Natural killer cell (primary cell): ENCODE data around the gene FZD4. TPM values are rescaled to one million over a fixed set of nuclear protein-coding genes. Genes with fewer than 3 reads are reported as not detected.

Experiments
- ATAC-seq, 3 donors: fragments of 150-1000 bp in 2 of 3; fragments of 200-7000 bp in 1 of 3; cut with Tn5 transposase; 1 replicate in 1 of 3; 2 replicates in 2 of 3; pipeline ENCODE4 v1.10.0; 2021; ENCODE audit warnings: mild to moderate bottlenecking in 2 of 3, moderate library complexity in 2 of 3
- DNase-seq, 2 donors: peaks; one replicate each; pipeline versions ENCODE4 v3.0.0 to v3.0.0-alpha.2; 2013 to 2021; ENCODE audit warnings: mixed read lengths in 1 of 2
- H3K27ac ChIP-seq: one replicate; pipeline ENCODE4 v1.5.1; 2013; ENCODE audit warnings: mild to moderate bottlenecking, low read length
- H3K27me3 ChIP-seq: one replicate; pipeline ENCODE4 v1.6.1; 2013; ENCODE audit warnings: low read length; ENCODE audit not compliant: control insufficient read depth, insufficient read depth
- H3K36me3 ChIP-seq: one replicate; pipeline ENCODE4 v1.6.1; 2013; ENCODE audit warnings: low read length; ENCODE audit not compliant: control insufficient read depth, insufficient read depth
- H3K4me1 ChIP-seq: one replicate; pipeline ENCODE4 v1.6.1; 2013; ENCODE audit warnings: low read length; ENCODE audit not compliant: control insufficient read depth, insufficient read depth
- H3K4me3 ChIP-seq: one replicate; pipeline ENCODE4 v1.5.1; 2013; ENCODE audit warnings: low read length
- H3K9me3 ChIP-seq: one replicate; pipeline ENCODE4 v1.6.1; 2013; ENCODE audit warnings: low read length; ENCODE audit not compliant: control insufficient read depth, insufficient read depth
- H3K27ac Mint-ChIP-seq, 2 donors: one replicate each; pipeline ENCODE4 v1.8.0; 2022; ENCODE audit warnings: mild to moderate bottlenecking in 2 of 2, mixed read lengths in 2 of 2, moderate library complexity in 1 of 2
- H3K27me3 Mint-ChIP-seq, 2 donors: one replicate each; pipeline ENCODE4 v1.8.0; 2022; ENCODE audit warnings: low read depth in 2 of 2, mixed read lengths in 2 of 2
- H3K36me3 Mint-ChIP-seq: one replicate; pipeline ENCODE4 v1.8.0; 2022; ENCODE audit warnings: mixed read lengths
- H3K4me1 Mint-ChIP-seq, 2 donors: one replicate each; pipeline ENCODE4 v1.8.0; 2022; ENCODE audit warnings: mixed read lengths in 2 of 2
- H3K4me3 Mint-ChIP-seq: one replicate; pipeline ENCODE4 v1.8.0; 2022; ENCODE audit warnings: mild to moderate bottlenecking, moderate library complexity, mixed read lengths
- H3K9me3 Mint-ChIP-seq, 2 donors: one replicate each; pipeline ENCODE4 v1.8.0; 2022; ENCODE audit warnings: mixed read lengths in 2 of 2
- WGBS: methylation state at CpG from one replicate; pipeline ENCODE4 v1.1.7; 2013; ENCODE audit warnings: missing lambda C conversion rate; ENCODE audit not compliant: insufficient coverage; 5-methylcytosine and 5-hydroxymethylcytosine counted together
- intact Hi-C: fragments of 100-400 bp; cut with micrococcal nuclease; formaldehyde crosslinking; loops from one replicate; pipeline ENCODE4 v1.14.2; 2022
- total RNA-seq, 4 donors: library from RNA; stranded (reverse); fragments of 120-200 nt in 1 of 4; gene quantifications; one replicate each; pipeline versions ENCODE4 v1.2.3 to v1.2.4, GENCODE V29; 2013 to 2022
- TF ChIP-seq, protein P1 (sequence below): fragments of 200-600 bp; IDR thresholded peaks from one replicate; pipeline ENCODE4 v1.8.0; 2022; ENCODE audit warnings: antibody characterized with exemption

Gene FZD4
- total RNA-seq, 3 donors from 2014 or later (not counting 1 experiment from before 2014, with no cell fraction given) = 0.02 to 0.11 (median 0.05) TPM

DNA sequence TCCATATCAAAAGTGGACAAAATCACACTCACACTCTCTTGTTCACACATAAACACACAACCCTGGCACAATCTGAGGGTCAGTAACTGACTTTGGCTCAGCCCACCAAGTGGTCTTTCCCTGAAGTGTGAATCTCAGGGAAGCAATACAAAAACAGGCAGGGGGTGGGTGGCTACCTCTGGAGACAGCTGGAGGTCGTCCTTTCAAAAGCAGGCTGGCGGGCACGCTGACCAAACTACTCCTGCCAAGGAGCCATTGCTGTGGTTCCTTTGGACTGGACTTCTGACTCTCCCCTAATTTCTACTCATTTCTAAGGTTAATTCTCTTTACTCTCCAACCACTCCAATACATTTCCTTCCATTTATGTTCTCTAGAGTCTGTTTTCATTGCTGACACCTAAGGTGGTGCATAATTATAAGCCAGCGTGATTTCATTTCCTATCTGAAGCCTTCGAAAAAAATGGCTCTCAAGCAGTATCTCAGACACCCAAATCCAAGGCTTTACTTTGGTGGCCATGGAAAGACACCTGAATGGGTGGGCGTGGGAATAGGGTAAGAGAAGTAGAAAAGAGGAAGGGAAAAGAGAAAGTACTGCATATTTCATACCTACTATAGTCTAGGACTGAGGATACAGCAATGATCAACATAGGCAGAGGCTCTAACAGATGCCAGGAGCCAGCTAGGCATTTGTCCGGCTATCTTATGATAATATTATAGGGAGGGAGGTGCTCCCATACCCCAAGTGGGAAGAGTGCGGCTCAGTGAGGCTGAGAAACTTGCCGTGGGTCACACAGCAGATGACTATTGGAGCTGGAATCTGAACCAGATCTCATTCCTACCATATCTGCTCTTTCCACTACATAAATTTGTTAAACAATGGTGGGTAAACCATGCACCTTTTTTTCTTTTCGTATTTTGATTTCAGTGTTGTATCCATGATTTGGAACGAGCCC is 22.0 kb downstream of the FZD4 start:
- WGBS = 83% methylated on average over 7 of the region's 11 CpGs
- intact Hi-C loops = no loop called here
- Mint-ChIP-seq H3K27ac (no peak overlapping the region), H3K4me3 (no peak overlapping the region), H3K9me3 (no peaks in the 10 kb centered on the region), H3K27me3 (peaks cover 4% of the 10 kb centered on the region in 2 donors), H3K4me1 (peaks cover 9 to 11% of the 10 kb centered on the region in 2 donors), H3K36me3 (no peaks in the 10 kb centered on the region)
- H3K27ac ChIP-seq = no peak overlapping the region
- no peaks in the 10 kb centered on the region for H3K9me3 ChIP-seq
- ATAC-seq = no peak
- no peaks in the 10 kb centered on the region for H3K4me1 ChIP-seq
- no peak for DNase-seq
- H3K27me3 ChIP-seq = no peaks in the 10 kb centered on the region
- TF ChIP-seq, protein P1, sequence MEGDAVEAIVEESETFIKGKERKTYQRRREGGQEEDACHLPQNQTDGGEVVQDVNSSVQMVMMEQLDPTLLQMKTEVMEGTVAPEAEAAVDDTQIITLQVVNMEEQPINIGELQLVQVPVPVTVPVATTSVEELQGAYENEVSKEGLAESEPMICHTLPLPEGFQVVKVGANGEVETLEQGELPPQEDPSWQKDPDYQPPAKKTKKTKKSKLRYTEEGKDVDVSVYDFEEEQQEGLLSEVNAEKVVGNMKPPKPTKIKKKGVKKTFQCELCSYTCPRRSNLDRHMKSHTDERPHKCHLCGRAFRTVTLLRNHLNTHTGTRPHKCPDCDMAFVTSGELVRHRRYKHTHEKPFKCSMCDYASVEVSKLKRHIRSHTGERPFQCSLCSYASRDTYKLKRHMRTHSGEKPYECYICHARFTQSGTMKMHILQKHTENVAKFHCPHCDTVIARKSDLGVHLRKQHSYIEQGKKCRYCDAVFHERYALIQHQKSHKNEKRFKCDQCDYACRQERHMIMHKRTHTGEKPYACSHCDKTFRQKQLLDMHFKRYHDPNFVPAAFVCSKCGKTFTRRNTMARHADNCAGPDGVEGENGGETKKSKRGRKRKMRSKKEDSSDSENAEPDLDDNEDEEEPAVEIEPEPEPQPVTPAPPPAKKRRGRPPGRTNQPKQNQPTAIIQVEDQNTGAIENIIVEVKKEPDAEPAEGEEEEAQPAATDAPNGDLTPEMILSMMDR = no peak
- H3K36me3 ChIP-seq = no peaks in the 10 kb centered on the region
- no peak overlapping the region for H3K4me3 ChIP-seq

DNA sequence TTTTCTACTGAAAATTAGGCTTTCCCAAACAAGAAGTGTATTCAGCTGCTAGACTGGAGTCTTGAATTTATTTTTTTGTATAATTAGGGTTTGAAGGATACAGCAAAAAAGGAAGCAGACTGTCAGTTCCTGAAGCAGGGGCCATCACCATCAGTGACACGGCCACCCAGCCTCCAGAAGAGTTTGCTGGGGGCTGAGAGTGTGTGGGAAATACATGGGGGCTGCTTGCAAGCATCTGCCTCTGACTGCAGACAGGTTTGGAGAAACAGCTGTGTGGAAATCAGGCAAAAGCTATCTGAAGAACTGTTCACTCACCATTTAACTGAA is 23.0 kb downstream of the FZD4 start:
- H3K4me3 ChIP-seq = no peak overlapping the region
- no peaks in the 10 kb centered on the region for H3K27me3 ChIP-seq
- Mint-ChIP-seq H3K9me3 (no peaks in the 10 kb centered on the region), H3K27ac (peak overlapping the region in 1 of 2 donors; percentile 15), H3K36me3 (no peaks in the 10 kb centered on the region), H3K27me3 (no peaks in the 10 kb centered on the region), H3K4me1 (peaks cover 9 to 11% of the 10 kb centered on the region in 2 donors), H3K4me3 (no peak overlapping the region)
- intact Hi-C loops = no loop called here
- no peaks in the 10 kb centered on the region for H3K9me3 ChIP-seq
- TF ChIP-seq, protein P1 = no peak
- H3K4me1 ChIP-seq = no peaks in the 10 kb centered on the region
- WGBS = 28% methylated on average over 1 of the region's 1 CpG
- H3K36me3 ChIP-seq = no peaks in the 10 kb centered on the region
- no peak overlapping the region for H3K27ac ChIP-seq
- no peak for DNase-seq
- ATAC-seq = no peak

DNA sequence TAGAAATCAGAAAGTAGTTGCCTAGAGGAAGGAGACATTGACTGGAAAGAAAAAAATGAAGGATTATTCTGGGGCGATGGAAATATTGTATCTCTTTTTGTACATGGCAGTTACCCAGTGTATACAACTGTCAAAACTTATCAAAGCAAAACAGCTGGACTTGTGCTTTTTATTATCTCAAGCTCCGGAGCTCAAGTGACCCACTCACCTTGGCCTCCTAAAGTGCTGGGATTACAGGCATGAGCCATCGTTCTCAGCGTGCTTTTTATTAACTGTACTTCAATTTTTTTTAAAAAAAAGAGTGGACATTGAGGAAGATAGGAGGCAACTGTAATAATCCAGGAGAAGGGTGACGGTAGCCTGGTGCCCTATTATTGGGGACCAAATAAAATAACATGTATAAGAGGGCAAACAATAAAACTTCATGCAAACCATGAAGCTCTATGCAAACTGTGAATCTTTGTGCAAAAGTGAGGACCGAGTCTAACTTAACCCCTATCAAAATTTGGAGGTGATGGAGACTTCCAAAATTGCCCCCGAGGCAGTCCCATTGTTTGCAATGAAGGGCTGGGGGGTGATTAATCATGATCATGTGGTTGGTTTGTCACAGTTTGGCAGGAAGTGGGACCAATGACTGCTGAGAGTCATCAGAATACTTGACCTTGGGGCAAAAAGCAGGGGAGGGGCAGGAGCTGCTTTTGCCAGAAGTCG is 23.5 kb downstream of the FZD4 start:
- no peak overlapping the region for H3K4me3 ChIP-seq
- H3K9me3 Mint-ChIP-seq = no peaks in the 10 kb centered on the region
- H3K27me3 ChIP-seq = no peaks in the 10 kb centered on the region
- 71% methylated on average over 7 of the region's 8 CpGs for WGBS
- no peaks in the 10 kb centered on the region for H3K36me3 ChIP-seq
- intact Hi-C loops = no loop called here
- no peak overlapping the region for H3K27ac ChIP-seq
- no peaks in the 10 kb centered on the region for H3K27me3 Mint-ChIP-seq
- no peaks in the 10 kb centered on the region for H3K36me3 Mint-ChIP-seq
- H3K4me3 Mint-ChIP-seq = no peak overlapping the region
- TF ChIP-seq, protein P1 = no peak
- DNase-seq (no peak), ATAC-seq (peak in 2 of 3 donors; percentile 32 to 47)
- no peaks in the 10 kb centered on the region for H3K9me3 ChIP-seq
- H3K27ac Mint-ChIP-seq = peak overlapping the region in 1 of 2 donors; percentile 15
- H3K4me1 ChIP-seq = no peaks in the 10 kb centered on the region
- H3K4me1 Mint-ChIP-seq = peaks cover 9 to 11% of the 10 kb centered on the region in 2 donors
